PC-9 (cell line): ENCODE results near the gene HDGFL2. TPM values are rescaled to one million over a fixed set of nuclear protein-coding genes. Genes with fewer than 3 reads are reported as not detected.

Source experiments
- BruUV-seq: library from RNA; stranded (reverse); fragments of 400-500 nt; replicated peaks from 2 replicates; lab custom pipeline; 2021; lab: Mats Ljungman, UMichigan
- CTCF ChIA-PET: fragments of 300-600 bp; sonication (Branson Sonifier 250); formaldehyde crosslinking; loops from one replicate; lab custom pipeline; 2022; ENCODE audit warnings: antibody characterized with exemption; lab: Charles Lee
- POLR2A ChIA-PET: fragments of 300-600 bp; sonication (Branson Sonifier 250); formaldehyde crosslinking; loops from one replicate; lab custom pipeline; 2022; ENCODE audit warnings: antibody characterized with exemption; ENCODE audit not compliant: unreplicated experiment; lab: Charles Lee
- DNase-seq, 2 experiments: peaks; one replicate each; pipeline versions ENCODE4 v3.0.0 to v3.0.0-alpha.2; 2015 to 2022; ENCODE audit warnings: mixed read lengths in 1 of 2
- H2AFZ ChIP-seq: fragments of 200-600 bp; sonication (generic); 2 replicates; pipeline ENCODE4 v1.8.1; 2017; ENCODE audit warnings: antibody characterized with exemption
- H3F3A ChIP-seq: fragments of 200-600 bp; sonication (generic); 2 replicates; pipeline ENCODE4 v1.8.1; 2017; ENCODE audit warnings: antibody characterized with exemption, mild to moderate bottlenecking, low read depth; ENCODE audit not compliant: insufficient read depth
- H3K27ac ChIP-seq: fragments of 200-600 bp; sonication (generic); 2 replicates; pipeline ENCODE4 v1.6.1; 2016; ENCODE audit warnings: mixed run types
- H3K27me3 ChIP-seq: fragments of 200-600 bp; sonication (generic); 2 replicates; pipeline ENCODE4 v1.6.1; 2016; ENCODE audit warnings: low read depth, mixed run types; ENCODE audit not compliant: insufficient read depth
- H3K36me3 ChIP-seq: fragments of 200-600 bp; sonication (generic); 2 replicates; pipeline ENCODE4 v1.6.1; 2016; ENCODE audit warnings: low read depth, mixed run types
- H3K4me1 ChIP-seq: fragments of 200-600 bp; sonication (generic); replicated peaks from 2 replicates; pipeline ENCODE4 v1.6.1; 2016; ENCODE audit warnings: mixed run types; ENCODE audit not compliant: insufficient read depth
- H3K4me2 ChIP-seq: fragments of 200-600 bp; sonication (generic); 2 replicates; pipeline ENCODE4 v1.6.1; 2017; ENCODE audit warnings: mixed run types
- H3K4me3 ChIP-seq: fragments of 200-600 bp; sonication (generic); 2 replicates; pipeline ENCODE4 v1.6.1; 2016; ENCODE audit warnings: mixed run types
- H3K79me2 ChIP-seq: fragments of 200-600 bp; sonication (generic); 2 replicates; pipeline ENCODE4 v1.6.1; 2017; ENCODE audit warnings: low read depth, mixed run types
- H3K9me2 ChIP-seq: fragments of 200-600 bp; sonication (generic); 2 replicates; pipeline ENCODE4 v1.8.1; 2017; ENCODE audit warnings: mild to moderate bottlenecking; ENCODE audit not compliant: insufficient read depth
- H3K9me3 ChIP-seq: fragments of 200-600 bp; sonication (generic); 2 replicates; pipeline ENCODE4 v1.8.1; 2016; ENCODE audit warnings: low read depth; ENCODE audit not compliant: insufficient read depth
- H4K20me1 ChIP-seq: fragments of 200-600 bp; sonication (generic); 2 replicates; pipeline ENCODE4 v1.8.1; 2017; ENCODE audit not compliant: insufficient read depth
- EZH2 ChIP-seq: fragments of 200-600 bp; sonication (generic); IDR thresholded peaks from 2 replicates; pipeline ENCODE4 v1.8.0; 2017; ENCODE audit warnings: antibody characterized with exemption, low read depth
- intact Hi-C: fragments of 100-400 bp; cut with micrococcal nuclease; formaldehyde crosslinking; loops from one replicate; pipeline ENCODE4 v1.10.0; 2022; ENCODE audit not compliant: unreplicated experiment
- total RNA-seq: library from RNA; stranded (reverse); gene quantifications from 2 replicates; pipeline ENCODE4 v1.2.3, GENCODE V29; 2021
- TF ChIP-seq, protein P1 (sequence below): fragments of 200-600 bp; sonication (generic); conservative IDR thresholded peaks from 2 replicates; pipeline ENCODE4 v1.6.1; 2017; ENCODE audit warnings: mixed run types, antibody characterized with exemption, mild to moderate bottlenecking, moderate library complexity

Gene HDGFL2
- total RNA-seq, 1 experiment from 2014 or later: 50.8 TPM

DNA sequence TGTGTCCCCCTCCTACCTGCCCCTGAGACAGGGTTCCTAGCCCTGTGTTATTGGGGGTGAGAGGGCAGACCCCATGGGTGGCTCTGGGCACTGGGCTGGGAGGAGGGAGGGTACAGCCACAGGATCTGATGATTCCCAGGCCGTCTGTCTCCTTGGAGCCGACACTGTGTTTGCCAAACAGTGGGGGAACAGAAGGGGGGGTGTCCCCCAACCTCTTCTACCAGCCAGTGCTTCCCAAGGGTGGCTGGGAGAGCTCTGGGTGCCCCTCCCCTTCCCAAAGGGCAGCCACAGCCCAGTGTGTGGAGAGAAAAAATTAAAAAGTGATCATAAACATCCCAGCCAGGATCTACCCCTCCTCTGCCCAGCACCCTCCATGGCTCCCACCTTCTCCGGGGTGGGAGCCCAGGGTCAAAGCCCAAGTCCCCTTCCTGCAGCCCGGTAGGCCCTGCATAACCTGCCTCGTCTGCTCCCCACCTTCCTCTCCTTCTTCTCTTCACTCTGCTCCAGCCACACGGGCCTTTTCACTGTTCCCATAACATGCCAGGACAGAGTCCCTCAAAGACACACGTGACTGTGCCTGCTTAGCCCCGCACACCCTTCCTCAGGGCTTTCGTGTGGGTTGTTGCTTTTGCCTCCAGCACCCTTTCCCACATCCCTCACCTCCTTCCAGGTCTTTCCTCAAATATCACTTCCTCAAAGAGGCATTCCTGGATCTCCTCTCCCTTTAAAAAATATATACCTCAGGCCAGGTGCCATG is 47.6 kb downstream of the HDGFL2 start:
- Histone ChIP-seq H3F3A (peaks cover 12% of the 10 kb centered on the region; the same call in 1 of the 2 replicates), H4K20me1 (no peaks in the 10 kb centered on the region), H2AFZ (no peak overlapping the region), H3K4me2 (no peak overlapping the region), H3K4me1 (peaks cover 43% of the 10 kb centered on the region), H3K79me2 (no peaks in the 10 kb centered on the region), H3K27me3 (no peaks in the 10 kb centered on the region), H3K9me2 (no peaks in the 10 kb centered on the region), H3K27ac (no peak overlapping the region), H3K9me3 (no peaks in the 10 kb centered on the region), H3K4me3 (no peak overlapping the region), H3K36me3 (no peaks in the 10 kb centered on the region)
- no peak for DNase-seq
- no peak for TF ChIP-seq EZH2
- TF ChIP-seq, protein P1, sequence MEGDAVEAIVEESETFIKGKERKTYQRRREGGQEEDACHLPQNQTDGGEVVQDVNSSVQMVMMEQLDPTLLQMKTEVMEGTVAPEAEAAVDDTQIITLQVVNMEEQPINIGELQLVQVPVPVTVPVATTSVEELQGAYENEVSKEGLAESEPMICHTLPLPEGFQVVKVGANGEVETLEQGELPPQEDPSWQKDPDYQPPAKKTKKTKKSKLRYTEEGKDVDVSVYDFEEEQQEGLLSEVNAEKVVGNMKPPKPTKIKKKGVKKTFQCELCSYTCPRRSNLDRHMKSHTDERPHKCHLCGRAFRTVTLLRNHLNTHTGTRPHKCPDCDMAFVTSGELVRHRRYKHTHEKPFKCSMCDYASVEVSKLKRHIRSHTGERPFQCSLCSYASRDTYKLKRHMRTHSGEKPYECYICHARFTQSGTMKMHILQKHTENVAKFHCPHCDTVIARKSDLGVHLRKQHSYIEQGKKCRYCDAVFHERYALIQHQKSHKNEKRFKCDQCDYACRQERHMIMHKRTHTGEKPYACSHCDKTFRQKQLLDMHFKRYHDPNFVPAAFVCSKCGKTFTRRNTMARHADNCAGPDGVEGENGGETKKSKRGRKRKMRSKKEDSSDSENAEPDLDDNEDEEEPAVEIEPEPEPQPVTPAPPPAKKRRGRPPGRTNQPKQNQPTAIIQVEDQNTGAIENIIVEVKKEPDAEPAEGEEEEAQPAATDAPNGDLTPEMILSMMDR: no peak
- ChIA-PET POLR2A (no interaction called here), CTCF (no interaction called here)
- intact Hi-C loops: loop anchor here (5.0 kb wide), 1 partner anchor 118 kb away; the partner anchor contains the start of gene TNFAIP8L1
- no TSS peak for BruUV-seq

DNA sequence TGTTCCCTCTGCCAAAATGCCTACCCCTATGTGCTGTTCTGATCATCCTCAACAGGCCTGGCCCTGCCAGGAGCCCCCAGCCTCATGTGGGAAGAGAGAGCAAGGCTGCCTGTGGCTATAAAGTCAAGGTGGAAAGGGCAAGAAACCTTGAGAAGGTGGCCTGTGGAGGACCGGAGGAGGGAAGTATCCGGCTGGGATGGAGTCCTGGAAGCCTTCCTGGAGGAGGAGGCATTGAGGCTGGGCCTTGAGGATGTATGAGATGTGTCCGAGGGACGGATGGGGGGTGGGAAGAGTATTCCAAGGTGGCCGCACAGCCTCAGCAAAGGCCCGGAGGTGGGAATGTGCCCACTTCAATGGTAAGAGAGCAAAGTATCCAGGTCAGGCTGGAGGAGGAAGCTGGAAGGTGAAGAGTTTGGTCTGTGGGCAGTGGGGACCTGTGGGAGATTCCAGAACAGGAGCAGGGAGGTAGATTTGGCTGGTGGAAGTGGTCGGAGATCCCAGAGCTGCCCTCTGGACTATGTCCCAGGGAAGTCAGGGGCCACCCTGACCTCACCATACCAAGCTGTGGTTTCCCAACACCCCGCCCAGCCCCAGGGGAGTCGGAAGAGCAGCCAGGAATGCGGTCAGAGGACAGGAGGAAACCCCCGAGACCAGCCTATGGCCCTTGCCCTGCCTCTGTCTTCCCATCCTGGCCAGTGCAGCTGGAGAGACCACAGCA is 49.2 kb downstream of the HDGFL2 start:
- ChIA-PET POLR2A (interaction anchor here (0.6 to 0.9 kb wide), 2 partner anchors 14 to 17 kb away, joined by 3 to 4 read pairs; partner anchors contain the start of gene PLIN5), CTCF (interaction anchor here (0.6 kb wide), 1 partner anchor 48 kb away, joined by 7 read pairs; no protein-coding TSS in a partner anchor)
- H3K4me1 ChIP-seq: peaks cover 43% of the 10 kb centered on the region

DNA sequence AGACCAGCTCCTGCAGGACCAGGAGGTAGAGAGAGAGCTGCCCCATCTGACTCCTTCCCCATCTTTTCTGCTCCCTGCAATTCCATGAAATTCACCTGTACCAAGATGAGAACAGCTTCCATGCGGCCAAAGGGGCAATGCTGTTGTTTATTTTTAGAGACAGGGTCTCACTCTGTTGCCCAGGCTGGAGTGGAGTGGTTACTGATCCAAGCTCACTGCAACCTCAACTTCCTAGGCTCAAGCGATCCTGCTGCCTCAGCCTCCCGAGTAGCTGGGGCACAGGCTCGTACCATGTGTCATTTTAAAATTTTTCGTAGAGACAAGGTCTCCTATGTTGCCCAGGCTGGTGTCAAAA is 49.8 kb downstream of the HDGFL2 start:
- ChIA-PET POLR2A (interaction anchor here (0.9 kb wide), 1 partner anchor 13 kb away, joined by 4 read pairs; the partner anchor contains the start of gene PLIN5), CTCF (interaction anchor here (0.6 kb wide), 1 partner anchor 49 kb away, joined by 7 read pairs; no protein-coding TSS in a partner anchor)
- Histone ChIP-seq H2AFZ (no peak overlapping the region), H3K4me1 (peaks cover 39% of the 10 kb centered on the region), H3K36me3 (no peaks in the 10 kb centered on the region), H3K9me3 (no peaks in the 10 kb centered on the region), H3K27ac (no peak overlapping the region), H3K27me3 (no peaks in the 10 kb centered on the region), H3F3A (peaks cover 12% of the 10 kb centered on the region; the same call in 1 of the 2 replicates), H3K9me2 (no peaks in the 10 kb centered on the region), H3K79me2 (no peaks in the 10 kb centered on the region), H3K4me2 (peak overlapping the region; percentile 38), H4K20me1 (no peaks in the 10 kb centered on the region), H3K4me3 (no peak overlapping the region)
- intact Hi-C loops: loop anchor here (5.0 kb wide), 1 partner anchor 115 kb away; the partner anchor contains the start of gene TNFAIP8L1
- no peak for DNase-seq
- BruUV-seq: no TSS peak
- TF ChIP-seq, protein P1: no peak
- TF ChIP-seq EZH2: no peak

More for the DNA sequence above, 49.2 kb downstream of the HDGFL2 start:
- Histone ChIP-seq H3K9me2 (no peaks in the 10 kb centered on the region), H3K79me2 (no peaks in the 10 kb centered on the region), H3K4me3 (no peak overlapping the region), H3K27ac (no peak overlapping the region), H3K4me2 (peak overlapping the region; percentile 38), H3K27me3 (no peaks in the 10 kb centered on the region), H2AFZ (no peak overlapping the region), H3F3A (peaks cover 12% of the 10 kb centered on the region; the same call in 1 of the 2 replicates), H3K36me3 (no peaks in the 10 kb centered on the region), H3K9me3 (no peaks in the 10 kb centered on the region), H4K20me1 (no peaks in the 10 kb centered on the region)
- intact Hi-C loops: loop anchor here (5.0 kb wide), 1 partner anchor 116 kb away; the partner anchor contains the start of gene TNFAIP8L1
- DNase-seq: peak; percentile 22 to 57
- no TSS peak for BruUV-seq
- TF ChIP-seq, protein P1: no peak
- TF ChIP-seq EZH2: no peak
